Memory B cell (primary cell): ENCODE measurements around the gene TGFBR1.

Experiments
- ATAC-seq: fragments of 150-1000 bp; cut with Tn5 transposase; 2 replicates; pipeline ENCODE4 v1.10.0; 2021; ENCODE audit warnings: low read depth, mild to moderate bottlenecking, moderate library complexity
- DNase-seq, 2 donors: peaks; one replicate each; pipeline ENCODE4 v3.0.0; 2022; ENCODE audit warnings: low spot score in 2 of 2
- H3K27ac Mint-ChIP-seq: one replicate; pipeline ENCODE4 v1.8.0; 2022; ENCODE audit warnings: mild to moderate bottlenecking, moderate library complexity, mixed read lengths
- H3K27me3 Mint-ChIP-seq: one replicate; pipeline ENCODE4 v1.8.0; 2022; ENCODE audit warnings: mixed read lengths
- H3K36me3 Mint-ChIP-seq: one replicate; pipeline ENCODE4 v1.8.0; 2022; ENCODE audit warnings: mild to moderate bottlenecking, mixed read lengths
- H3K4me1 Mint-ChIP-seq: one replicate; pipeline ENCODE4 v1.8.0; 2022; ENCODE audit warnings: mixed read lengths
- H3K4me3 Mint-ChIP-seq: one replicate; pipeline ENCODE4 v1.8.0; 2022; ENCODE audit warnings: mild to moderate bottlenecking, moderate library complexity, mixed read lengths
- H3K9me3 Mint-ChIP-seq: one replicate; pipeline ENCODE4 v1.8.0; 2022; ENCODE audit warnings: mixed read lengths

The TGFBR1 gene

GRCh38 chr9:99142275-99142674 is 37.4 kb downstream of the TGFBR1 start:
- DNase-seq (no peak), ATAC-seq (no peak)
- Mint-ChIP-seq H3K27me3 (no peaks in the 10 kb centered on the region), H3K36me3 (peaks cover 32% of the 10 kb centered on the region), H3K9me3 (no peaks in the 10 kb centered on the region), H3K27ac (no peak overlapping the region), H3K4me3 (no peak overlapping the region), H3K4me1 (peaks cover 11% of the 10 kb centered on the region)

DNA sequence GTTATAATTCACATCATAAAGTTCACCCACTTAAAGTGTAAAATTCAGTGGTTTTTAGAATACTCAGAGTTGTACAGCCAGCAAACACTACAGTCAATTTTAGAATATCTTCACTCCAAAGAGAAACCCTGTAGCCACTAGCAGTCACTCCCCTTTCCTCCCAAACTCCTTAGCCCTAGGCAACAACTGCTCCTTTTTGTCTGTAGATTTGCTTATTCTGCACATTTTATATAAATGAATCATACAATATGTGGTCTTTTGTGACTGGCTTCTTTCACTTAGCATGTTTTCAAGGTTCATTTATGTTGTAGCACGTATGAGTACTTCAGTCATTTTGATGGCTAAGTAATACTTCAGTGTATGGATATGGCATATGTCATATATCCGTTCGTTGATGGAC is 38.7 kb downstream of the TGFBR1 start:
- Mint-ChIP-seq H3K27me3 (no peaks in the 10 kb centered on the region), H3K27ac (no peak overlapping the region), H3K4me3 (no peak overlapping the region), H3K4me1 (peaks cover 6% of the 10 kb centered on the region), H3K36me3 (peaks cover 37% of the 10 kb centered on the region), H3K9me3 (no peaks in the 10 kb centered on the region)
- DNase-seq: no peak
- no peak for ATAC-seq

GRCh38 chr9:99144966-99145365 is 40.1 kb downstream of the TGFBR1 start:
- Mint-ChIP-seq H3K27me3 (no peaks in the 10 kb centered on the region), H3K4me1 (peaks cover 6% of the 10 kb centered on the region), H3K4me3 (no peak overlapping the region), H3K36me3 (peaks cover 34% of the 10 kb centered on the region), H3K9me3 (no peaks in the 10 kb centered on the region), H3K27ac (no peak overlapping the region)
- DNase-seq: no peak
- no peak for ATAC-seq

DNA sequence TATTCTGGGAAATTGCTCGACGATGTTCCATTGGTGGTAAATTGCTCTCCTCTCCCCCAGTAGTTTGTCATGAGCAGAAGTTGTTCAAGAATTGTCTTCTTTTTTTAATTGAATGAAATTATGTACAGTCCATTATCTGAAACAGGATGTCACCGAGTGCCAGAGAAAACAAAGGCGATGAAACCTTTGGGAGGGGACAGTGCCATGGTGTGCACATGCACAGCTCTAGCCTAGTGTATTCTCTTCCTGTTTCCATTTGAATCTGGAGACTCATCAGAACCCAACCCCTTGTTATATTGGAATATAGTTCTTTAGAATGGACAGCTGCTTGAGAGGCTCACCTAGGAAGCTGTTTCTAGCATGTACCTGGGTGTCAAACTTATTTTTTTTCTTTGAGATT is 41.7 kb downstream of the TGFBR1 start:
- Mint-ChIP-seq H3K36me3 (peaks cover 30% of the 10 kb centered on the region), H3K27ac (no peak overlapping the region), H3K4me1 (no peaks in the 10 kb centered on the region), H3K9me3 (no peaks in the 10 kb centered on the region), H3K27me3 (no peaks in the 10 kb centered on the region), H3K4me3 (no peak overlapping the region)
- no peak for DNase-seq
- ATAC-seq: no peak

GRCh38 chr9:99147177-99147576 is 42.3 kb downstream of the TGFBR1 start:
- no peaks in the 10 kb centered on the region for H3K9me3 Mint-ChIP-seq
- DNase-seq (no peak), ATAC-seq (no peak)
- no peaks in the 10 kb centered on the region for H3K4me1 Mint-ChIP-seq
- no peaks in the 10 kb centered on the region for H3K27me3 Mint-ChIP-seq
- H3K36me3 Mint-ChIP-seq: peaks cover 31% of the 10 kb centered on the region
- H3K27ac Mint-ChIP-seq: no peak overlapping the region
- no peak overlapping the region for H3K4me3 Mint-ChIP-seq

GRCh38 chr9:99150451-99151171 is 45.7 kb downstream of the TGFBR1 start:
- no peak overlapping the region for H3K27ac Mint-ChIP-seq
- H3K4me3 Mint-ChIP-seq: no peak overlapping the region
- ATAC-seq: no peak
- no peaks in the 10 kb centered on the region for H3K9me3 Mint-ChIP-seq
- DNase-seq: no peak
- peaks cover 28% of the 10 kb centered on the region for H3K36me3 Mint-ChIP-seq
- no peaks in the 10 kb centered on the region for H3K4me1 Mint-ChIP-seq
- no peaks in the 10 kb centered on the region for H3K27me3 Mint-ChIP-seq

DNA sequence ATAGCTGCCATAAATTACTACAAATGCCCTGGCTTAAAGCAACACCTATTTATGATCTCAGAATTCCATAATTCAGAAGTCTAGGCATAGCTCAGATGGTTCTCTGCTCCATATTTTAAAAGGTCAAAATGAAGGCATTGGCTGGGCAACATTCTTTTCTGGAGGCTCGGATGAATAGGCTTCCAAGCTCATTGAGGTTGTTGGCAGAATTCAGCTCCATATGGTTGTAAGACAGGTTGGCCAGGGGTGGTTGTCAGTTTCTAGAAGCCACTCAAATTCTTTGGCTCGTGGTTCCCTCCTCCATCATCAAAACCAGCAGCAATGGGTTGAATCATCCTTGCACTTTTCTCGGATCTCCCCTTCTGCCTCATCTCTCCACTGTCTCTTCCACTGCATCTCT is 49.4 kb downstream of the TGFBR1 start:
- Mint-ChIP-seq H3K4me1 (peaks cover 2% of the 10 kb centered on the region), H3K4me3 (no peak overlapping the region), H3K36me3 (peaks cover 10% of the 10 kb centered on the region), H3K9me3 (no peaks in the 10 kb centered on the region), H3K27ac (no peak overlapping the region), H3K27me3 (no peaks in the 10 kb centered on the region)
- DNase-seq: no peak
- ATAC-seq: no peak

DNA sequence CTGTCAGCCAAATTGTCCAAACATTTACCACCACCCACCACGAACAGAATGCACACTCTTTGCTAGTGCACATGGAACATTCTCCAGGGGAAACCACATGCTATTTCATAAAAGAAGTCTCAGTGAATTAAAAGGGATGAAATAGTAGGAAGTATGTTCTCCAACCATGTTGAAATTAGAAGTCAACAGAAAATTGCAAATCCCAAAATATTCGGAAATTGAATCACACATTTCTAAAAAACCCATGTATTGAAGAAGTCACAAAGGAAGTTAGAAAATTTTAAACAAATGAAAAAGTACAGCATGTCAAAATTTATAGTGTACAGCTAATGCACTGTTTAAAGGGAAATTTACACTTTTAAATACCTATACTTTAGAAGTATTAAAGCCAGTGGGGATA is 50.8 kb downstream of the TGFBR1 start:
- Mint-ChIP-seq H3K36me3 (peaks cover 10% of the 10 kb centered on the region), H3K27me3 (no peaks in the 10 kb centered on the region), H3K4me1 (peaks cover 2% of the 10 kb centered on the region), H3K4me3 (no peak overlapping the region), H3K9me3 (no peaks in the 10 kb centered on the region), H3K27ac (no peak overlapping the region)
- no peak for DNase-seq
- no peak for ATAC-seq

DNA sequence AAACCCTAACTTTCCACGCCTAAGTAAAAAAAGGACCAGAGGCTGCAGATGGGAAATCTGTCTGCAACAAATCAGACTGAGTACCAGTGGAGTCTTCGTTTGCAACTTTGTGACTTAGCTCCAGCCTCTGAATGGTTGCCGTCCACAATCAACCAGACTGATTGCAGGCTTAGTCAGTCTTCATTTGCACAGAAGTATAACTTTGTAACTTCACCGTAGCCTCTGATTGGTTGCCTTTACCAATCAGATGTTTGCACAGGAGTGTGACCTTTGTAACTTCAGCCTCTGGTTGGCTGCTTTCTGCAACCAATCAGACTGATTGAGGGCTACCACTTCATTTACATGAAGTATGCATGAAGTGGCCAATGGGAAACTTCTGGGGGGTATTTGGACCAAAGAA is 53.7 kb downstream of the TGFBR1 start:
- DNase-seq: no peak
- no peak overlapping the region for H3K27ac Mint-ChIP-seq
- H3K27me3 Mint-ChIP-seq: no peaks in the 10 kb centered on the region
- no peak for ATAC-seq
- H3K9me3 Mint-ChIP-seq: no peaks in the 10 kb centered on the region
- no peaks in the 10 kb centered on the region for H3K36me3 Mint-ChIP-seq
- no peak overlapping the region for H3K4me3 Mint-ChIP-seq
- peaks cover 2% of the 10 kb centered on the region for H3K4me1 Mint-ChIP-seq

- Mint-ChIP-seq H3K4me3 (no peak overlapping the region), H3K27ac (peak overlapping the region; percentile 39), H3K36me3 (no peaks in the 10 kb centered on the region), H3K4me1 (peaks cover 2% of the 10 kb centered on the region), H3K9me3 (no peaks in the 10 kb centered on the region), H3K27me3 (no peaks in the 10 kb centered on the region)
- no peak for ATAC-seq
- DNase-seq: no peak
These were observed 55.3 kb downstream of the TGFBR1 start for GRCh38 chr9:99160173-99160572.

DNA sequence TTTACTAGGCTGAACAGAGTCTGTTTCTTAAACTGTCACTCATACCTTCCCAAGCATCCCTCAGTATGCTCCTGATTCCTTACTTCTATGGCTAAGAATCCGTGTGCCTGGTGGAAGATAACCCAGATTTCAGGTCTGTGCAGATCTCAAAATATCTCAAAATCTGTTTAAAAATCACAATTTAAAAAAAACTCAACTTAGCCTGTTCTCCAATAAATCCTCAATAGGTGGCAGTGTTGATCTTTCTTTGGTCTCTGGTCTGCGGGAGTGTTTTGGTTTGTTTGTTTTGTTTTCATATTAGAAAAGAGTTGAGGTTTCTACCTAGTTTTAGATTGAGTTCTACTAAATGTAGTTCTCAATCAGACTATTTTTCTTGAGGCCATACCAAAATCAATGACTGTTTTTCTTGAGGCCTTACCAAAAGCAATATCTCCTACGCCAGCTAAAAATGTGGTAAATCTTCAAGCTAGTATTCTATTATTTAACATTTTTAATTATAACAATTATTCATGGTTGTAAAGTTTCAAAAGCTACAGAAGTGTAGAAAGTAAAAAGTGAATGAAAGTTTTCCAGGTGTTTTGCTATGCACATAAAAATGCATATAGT is 57.9 kb downstream of the TGFBR1 start:
- H3K4me1 Mint-ChIP-seq: peaks cover 11% of the 10 kb centered on the region
- ATAC-seq (peak; percentile 39), DNase-seq (peak in 1 of 2 donors; percentile 31)
- H3K36me3 Mint-ChIP-seq: no peaks in the 10 kb centered on the region
- H3K27ac Mint-ChIP-seq: no peak overlapping the region
- H3K9me3 Mint-ChIP-seq: no peaks in the 10 kb centered on the region
- H3K27me3 Mint-ChIP-seq: no peaks in the 10 kb centered on the region
- H3K4me3 Mint-ChIP-seq: no peak overlapping the region

DNA sequence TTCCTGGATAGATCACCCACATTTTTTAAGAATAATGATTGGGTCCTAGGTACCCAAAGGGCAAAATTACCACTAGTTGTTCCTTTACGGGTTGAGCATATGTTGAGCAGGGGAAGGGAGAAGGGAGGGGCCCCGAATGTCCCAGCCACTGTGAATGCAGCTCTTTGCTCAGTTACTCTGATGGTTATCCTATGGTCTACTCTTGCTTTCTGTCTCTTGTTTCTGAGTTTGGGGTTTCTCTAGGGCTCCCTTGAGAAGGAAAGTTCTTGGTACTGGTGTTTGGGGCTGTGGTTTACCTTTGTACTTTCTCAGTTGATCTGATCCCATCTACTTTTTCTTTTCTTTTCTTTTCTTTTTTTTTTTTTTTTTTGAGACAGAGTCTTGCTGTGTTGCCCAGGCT is 61.2 kb downstream of the TGFBR1 start:
- no peak for ATAC-seq
- no peaks in the 10 kb centered on the region for H3K9me3 Mint-ChIP-seq
- H3K27me3 Mint-ChIP-seq: no peaks in the 10 kb centered on the region
- peak overlapping the region; percentile 11 for H3K27ac Mint-ChIP-seq
- H3K36me3 Mint-ChIP-seq: no peaks in the 10 kb centered on the region
- DNase-seq: no peak
- no peak overlapping the region for H3K4me3 Mint-ChIP-seq
- peaks cover 16% of the 10 kb centered on the region for H3K4me1 Mint-ChIP-seq

DNA sequence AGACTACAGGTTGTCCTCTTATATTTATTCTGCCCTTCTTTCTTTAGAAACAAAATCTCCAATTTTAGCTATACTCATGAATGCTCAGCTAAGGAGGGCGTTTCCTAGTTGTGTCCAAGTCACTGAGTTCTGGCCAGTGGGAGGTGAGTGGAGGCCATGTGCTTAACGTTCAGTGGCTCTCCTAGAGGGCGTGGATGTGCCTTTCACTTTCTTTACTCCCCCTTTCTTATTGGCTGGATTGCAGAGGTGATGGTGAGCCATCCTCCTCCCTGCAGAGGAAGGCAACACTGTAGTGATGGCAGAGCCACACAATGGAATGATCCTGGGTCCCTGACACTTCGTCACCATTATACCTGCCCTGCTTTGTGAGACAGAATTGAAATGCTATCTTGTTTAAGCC is 62.2 kb downstream of the TGFBR1 start:
- Mint-ChIP-seq H3K36me3 (no peaks in the 10 kb centered on the region), H3K9me3 (no peaks in the 10 kb centered on the region), H3K4me1 (peaks cover 16% of the 10 kb centered on the region), H3K4me3 (no peak overlapping the region), H3K27me3 (no peaks in the 10 kb centered on the region), H3K27ac (no peak overlapping the region)
- DNase-seq: no peak
- ATAC-seq: no peak

DNA sequence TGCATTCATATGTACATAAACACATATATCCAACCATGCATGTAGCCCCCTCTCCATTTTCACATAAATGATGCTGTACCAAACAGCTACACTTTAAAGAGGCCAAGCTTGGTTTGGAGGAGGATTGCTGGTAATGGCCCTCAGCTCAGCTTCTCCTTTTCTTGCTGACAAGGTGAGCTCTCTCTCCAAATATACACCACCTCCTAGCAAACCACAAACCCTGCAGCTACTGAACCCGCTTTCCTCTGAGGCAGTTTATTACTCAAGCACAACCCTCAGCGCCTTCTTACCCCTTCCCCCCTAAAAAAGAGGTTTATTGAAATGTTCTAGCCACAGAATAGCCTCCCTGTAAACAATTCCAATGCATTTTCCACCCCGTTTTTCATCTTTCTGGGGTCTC is 62.8 kb downstream of the TGFBR1 start:
- ATAC-seq (peak; percentile 93), DNase-seq (peak in 1 of 2 donors; percentile 21)

DNA sequence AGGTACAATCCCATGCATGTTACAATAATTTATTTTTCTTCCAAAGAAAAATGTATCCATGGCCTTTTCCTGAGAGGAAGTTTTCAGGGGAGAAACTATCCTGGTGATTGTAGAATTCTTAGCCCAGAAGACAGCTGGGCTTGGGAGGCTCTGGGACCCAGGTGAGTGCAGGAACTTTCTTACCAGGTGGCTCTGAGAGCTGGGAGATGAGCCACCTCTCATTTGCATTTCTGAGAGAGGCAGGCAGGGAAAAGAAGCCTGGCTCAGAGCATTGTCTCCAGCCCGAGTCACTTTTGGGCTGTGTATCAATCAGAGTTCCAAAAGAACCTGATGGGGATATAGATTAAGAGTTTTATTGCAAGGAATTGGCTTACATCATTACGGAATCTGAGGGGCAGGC is 64.2 kb downstream of the TGFBR1 start:
- H3K4me1 Mint-ChIP-seq: peaks cover 17% of the 10 kb centered on the region
- no peak overlapping the region for H3K4me3 Mint-ChIP-seq
- H3K27ac Mint-ChIP-seq: no peak overlapping the region
- DNase-seq (no peak), ATAC-seq (no peak)
- H3K9me3 Mint-ChIP-seq: no peaks in the 10 kb centered on the region
- no peaks in the 10 kb centered on the region for H3K27me3 Mint-ChIP-seq
- H3K36me3 Mint-ChIP-seq: no peaks in the 10 kb centered on the region

More for the DNA sequence above, 62.8 kb downstream of the TGFBR1 start:
- Mint-ChIP-seq H3K27me3 (no peaks in the 10 kb centered on the region), H3K4me1 (peaks cover 16% of the 10 kb centered on the region), H3K27ac (peak overlapping the region; percentile 46), H3K36me3 (no peaks in the 10 kb centered on the region), H3K9me3 (no peaks in the 10 kb centered on the region), H3K4me3 (no peak overlapping the region)
